ENCODE measurements around the gene PUM1.

DNA sequence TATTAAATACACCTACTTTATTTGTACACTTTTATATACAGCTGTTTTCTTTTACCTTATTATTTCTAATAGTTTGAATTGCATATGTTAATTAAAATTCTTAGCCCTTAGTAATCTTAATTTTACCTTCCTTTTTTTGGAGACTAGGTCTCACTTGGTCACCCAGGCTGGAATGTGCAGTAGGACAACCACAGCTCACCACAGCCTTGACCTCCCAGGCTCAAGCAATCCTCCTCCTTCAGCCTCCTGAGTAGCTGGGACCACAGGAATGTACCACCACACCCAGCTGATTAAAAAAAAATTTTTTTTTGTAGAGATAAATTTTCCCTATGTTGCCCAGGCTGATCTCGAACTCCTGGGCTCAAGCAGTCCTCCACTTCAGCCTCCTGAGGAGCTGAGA, 141.9 kb downstream of the PUM1 start:
- no peak for TF ChIP-seq POLR2A (IDR thresholded peaks at IDR 0.05; ENCODE audit: low read depth, low read length)
- TF ChIP-seq CTCF (IDR thresholded peaks at IDR 0.05; ENCODE audit: extremely low read depth in 1 of 2, insufficient read depth in 1 of 2, low read depth in 1 of 2, low read length in 2 of 2), result no peak
- no peak for TF ChIP-seq EZH2 (IDR thresholded peaks at IDR 0.05; ENCODE audit: borderline replicate concordance, low read depth, low read length, severe bottlenecking)
